HUDEP-2 (cell line): ENCODE data around the gene DENND4B.
"Not testable (repeated sequence)": the region's sequence is repeated elsewhere in the genome, so short reads cannot be mapped to it uniquely, and the experiment has no call there.

ENCODE experiments used
- DNase-seq, 76 experiments: peaks; one replicate each; lab custom pipeline; 2025; ENCODE audit not compliant: unreplicated experiment in 76 of 76; lab: John Stamatoyannopoulos, UW

Gene DENND4B

DNA sequence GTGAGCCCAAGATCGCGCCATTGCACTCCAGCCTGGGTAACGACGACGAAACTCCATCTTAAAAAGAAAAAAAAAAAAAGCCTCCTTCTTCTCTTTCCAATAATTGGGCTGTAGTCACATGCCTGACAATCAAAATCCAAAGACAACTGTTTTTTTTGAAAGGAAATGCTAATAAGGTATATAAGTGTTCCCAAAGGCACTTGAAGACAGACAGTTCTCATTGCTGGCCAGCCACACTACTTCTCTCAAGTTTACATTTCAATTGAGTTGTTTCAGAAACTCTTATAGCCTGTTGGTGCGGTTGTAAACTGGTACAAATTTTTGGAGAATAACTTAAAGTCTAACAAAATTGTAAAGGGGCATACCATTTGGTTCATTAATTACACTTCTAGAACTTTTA lies 47.0 kb downstream of the DENND4B start:
- no peak for DNase-seq

GRCh38 chr1:153895866-153896265 lies 50.7 kb downstream of the DENND4B start:
- not testable (repeated sequence) for DNase-seq

GRCh38 chr1:153891042-153891441 lies 55.5 kb downstream of the DENND4B start:
- DNase-seq, result not testable (repeated sequence)

GRCh38 chr1:153888533-153888932 lies 58.0 kb downstream of the DENND4B start:
- peak in 11 of 76 experiments; percentile 4 to 35 (median 7) for DNase-seq

DNA sequence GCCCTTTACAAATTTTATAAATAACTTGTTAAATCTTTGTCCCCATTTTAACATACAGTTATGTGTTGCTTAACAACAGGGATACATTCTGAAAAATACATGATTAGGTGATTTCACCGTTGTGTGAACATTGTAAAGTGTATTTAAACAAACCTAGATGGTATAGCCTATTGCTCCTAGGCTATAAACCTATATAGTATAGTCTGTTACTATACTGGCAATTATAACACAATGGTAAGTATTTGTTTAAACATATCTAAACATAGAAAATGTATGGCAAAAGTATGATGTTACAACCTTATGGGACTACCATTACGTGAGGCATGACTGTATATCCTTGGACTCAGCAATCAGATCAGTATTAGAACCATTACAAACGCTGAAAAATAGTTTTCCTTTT lies 60.4 kb downstream of the DENND4B start:
- no peak for DNase-seq

- DNase-seq, result peak in 24 of 76 experiments; percentile 8 to 75 (median 43)
These were observed 63.3 kb downstream of the DENND4B start for GRCh38 chr1:153883223-153883622.

DNA sequence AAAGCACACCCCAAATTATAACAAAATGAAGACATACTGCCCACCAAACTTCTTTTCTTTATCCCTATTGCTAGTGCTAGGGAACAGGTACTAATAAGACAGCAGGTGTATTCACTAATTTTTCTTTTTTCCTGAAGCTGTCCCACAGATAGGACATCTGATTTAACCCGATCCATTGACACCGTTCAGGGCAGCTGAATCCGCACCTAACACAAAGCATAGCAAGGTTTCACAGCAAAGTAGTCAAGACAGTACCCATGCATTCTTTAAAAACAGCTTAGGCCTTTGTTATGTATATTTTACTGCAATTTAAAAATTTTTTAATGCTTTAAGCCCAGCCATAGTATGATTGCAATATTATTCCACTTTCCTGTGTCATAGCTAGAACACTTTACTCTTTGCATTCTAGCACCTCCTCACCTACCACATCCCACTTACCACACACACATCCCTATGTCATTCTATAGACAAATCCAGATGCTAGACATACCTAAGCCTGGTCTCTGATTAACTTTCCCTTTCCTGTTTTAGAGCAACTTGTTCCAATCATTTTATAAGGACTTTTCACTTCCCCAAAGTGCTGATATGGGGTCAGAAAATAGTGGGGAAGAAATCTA lies 64.1 kb downstream of the DENND4B start:
- DNase-seq, result no peak

GRCh38 chr1:153881751-153882150 lies 64.8 kb downstream of the DENND4B start:
- DNase-seq, result no peak

- DNase-seq, result peak in 45 of 76 experiments; percentile 2 to 57 (median 32)
These were observed 65.6 kb downstream of the DENND4B start for GRCh38 chr1:153880962-153881361.

DNA sequence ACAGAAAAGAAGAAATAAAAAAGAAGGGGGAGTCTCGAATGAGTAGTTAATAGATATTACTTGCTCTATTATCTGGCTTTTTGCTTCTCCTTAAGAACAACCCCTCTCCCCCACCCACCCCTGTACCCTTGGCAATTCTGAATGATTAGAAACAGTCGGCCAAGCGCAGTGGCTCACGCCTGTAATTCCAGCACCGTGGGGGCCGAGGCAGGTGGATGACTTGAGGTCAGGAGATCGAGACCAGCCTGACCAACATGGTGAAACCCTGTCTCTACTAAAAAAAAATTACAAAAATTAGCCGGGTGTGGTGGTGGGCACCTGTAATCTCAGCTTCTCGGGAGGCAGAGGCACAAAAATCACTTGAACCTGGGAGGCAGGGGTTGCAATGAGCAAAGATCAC lies 66.5 kb downstream of the DENND4B start:
- DNase-seq, result no peak
